Measurements from ENCODE around the gene STK33. TPM values are rescaled to one million over a fixed set of nuclear protein-coding genes. Genes with fewer than 3 reads are reported as not detected.

STK33 gene
- total RNA-seq, 4 donors from 2014 or later = 0.48 to 2.9 (median 0.56) TPM; not detected in 1

GRCh38 chr11:8527939-8528338, 66.1 kb downstream of the STK33 start:
- H3K27ac ChIP-seq = no peak overlapping the region
- H3K36me3 ChIP-seq = no peaks in the 10 kb centered on the region
- intact Hi-C loops (cut with DNase I) = no loop called here
- DNase-seq = no peak
- H3K9me3 ChIP-seq = no peaks in the 10 kb centered on the region
- 61 to 66% methylated on average over 3 of the region's 3 CpGs for WGBS, 2 donors
- no peaks in the 10 kb centered on the region for H3K27me3 ChIP-seq
- H3K4me3 ChIP-seq = no peak overlapping the region
- H3K4me1 ChIP-seq = no peaks in the 10 kb centered on the region
- TF ChIP-seq, protein P1, sequence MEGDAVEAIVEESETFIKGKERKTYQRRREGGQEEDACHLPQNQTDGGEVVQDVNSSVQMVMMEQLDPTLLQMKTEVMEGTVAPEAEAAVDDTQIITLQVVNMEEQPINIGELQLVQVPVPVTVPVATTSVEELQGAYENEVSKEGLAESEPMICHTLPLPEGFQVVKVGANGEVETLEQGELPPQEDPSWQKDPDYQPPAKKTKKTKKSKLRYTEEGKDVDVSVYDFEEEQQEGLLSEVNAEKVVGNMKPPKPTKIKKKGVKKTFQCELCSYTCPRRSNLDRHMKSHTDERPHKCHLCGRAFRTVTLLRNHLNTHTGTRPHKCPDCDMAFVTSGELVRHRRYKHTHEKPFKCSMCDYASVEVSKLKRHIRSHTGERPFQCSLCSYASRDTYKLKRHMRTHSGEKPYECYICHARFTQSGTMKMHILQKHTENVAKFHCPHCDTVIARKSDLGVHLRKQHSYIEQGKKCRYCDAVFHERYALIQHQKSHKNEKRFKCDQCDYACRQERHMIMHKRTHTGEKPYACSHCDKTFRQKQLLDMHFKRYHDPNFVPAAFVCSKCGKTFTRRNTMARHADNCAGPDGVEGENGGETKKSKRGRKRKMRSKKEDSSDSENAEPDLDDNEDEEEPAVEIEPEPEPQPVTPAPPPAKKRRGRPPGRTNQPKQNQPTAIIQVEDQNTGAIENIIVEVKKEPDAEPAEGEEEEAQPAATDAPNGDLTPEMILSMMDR (IDR thresholded peaks at IDR 0.05) = no peak
- no peak for TF ChIP-seq POLR2A (IDR thresholded peaks at IDR 0.05)

DNA sequence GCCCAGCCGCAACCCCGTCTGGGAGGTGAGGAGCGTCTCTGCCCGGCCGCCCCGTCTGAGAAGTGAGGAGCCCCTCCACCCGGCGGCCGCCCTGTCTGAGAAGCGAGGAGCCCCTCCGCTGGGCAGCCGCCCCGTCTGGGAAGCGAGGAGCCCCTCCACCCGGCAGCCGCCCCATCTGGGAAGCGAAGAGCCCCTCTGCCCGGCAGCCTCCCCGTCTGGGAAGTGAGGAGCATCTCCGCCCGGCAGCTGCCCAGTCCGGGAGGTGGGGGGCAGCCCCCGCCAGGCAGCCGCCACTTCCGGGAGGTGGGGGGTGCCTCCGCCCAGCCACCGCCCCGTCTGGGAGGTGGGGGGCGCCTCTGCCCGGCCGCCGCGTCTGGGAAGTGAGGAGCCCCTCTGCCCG, 70.6 kb downstream of the STK33 start:
- Histone ChIP-seq H3K27ac (no peak overlapping the region), H3K4me3 (no peak overlapping the region), H3K27me3 (no peaks in the 10 kb centered on the region), H3K4me1 (no peaks in the 10 kb centered on the region), H3K9me3 (no peaks in the 10 kb centered on the region), H3K36me3 (no peaks in the 10 kb centered on the region)
- no peak for DNase-seq
- TF ChIP-seq, protein P1 (IDR thresholded peaks at IDR 0.05) = no peak
- no peak for TF ChIP-seq POLR2A (IDR thresholded peaks at IDR 0.05)
- intact Hi-C loops (cut with DNase I) = no loop called here
- WGBS, 2 donors = 100% methylated on average over 2 of the region's 34 CpGs; no CpG with 5 or more reads in 1 of the 2 donors

DNA sequence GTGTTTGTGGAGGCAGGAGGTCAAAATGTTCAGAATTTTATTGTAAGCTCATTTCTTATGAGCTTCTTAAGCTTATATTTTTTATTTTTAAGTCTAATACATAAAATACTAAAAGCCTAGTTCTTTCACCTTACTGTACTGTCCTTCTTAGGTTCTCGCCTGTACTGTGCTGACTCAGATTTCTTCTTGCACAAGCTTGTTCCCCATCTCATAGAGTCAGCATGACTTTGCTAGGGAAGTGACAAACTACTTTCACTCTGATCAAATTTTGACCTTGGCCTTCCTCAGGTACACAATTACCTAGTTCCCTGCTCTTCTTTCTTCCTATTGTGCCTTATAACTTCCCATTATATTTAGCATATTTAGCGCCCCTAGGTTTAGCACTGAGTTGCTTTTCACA, 81.5 kb downstream of the STK33 start:
- Histone ChIP-seq H3K4me3 (no peak overlapping the region), H3K27me3 (no peaks in the 10 kb centered on the region), H3K36me3 (no peaks in the 10 kb centered on the region), H3K4me1 (no peaks in the 10 kb centered on the region), H3K9me3 (no peaks in the 10 kb centered on the region), H3K27ac (no peak overlapping the region)
- no peak for DNase-seq
- intact Hi-C loops (cut with DNase I) = no loop called here
- no peak for TF ChIP-seq POLR2A (IDR thresholded peaks at IDR 0.05)
- TF ChIP-seq, protein P1 (IDR thresholded peaks at IDR 0.05) = no peak
- 56 to 72% methylated on average over 2 of the region's 2 CpGs for WGBS, 2 donors

DNA sequence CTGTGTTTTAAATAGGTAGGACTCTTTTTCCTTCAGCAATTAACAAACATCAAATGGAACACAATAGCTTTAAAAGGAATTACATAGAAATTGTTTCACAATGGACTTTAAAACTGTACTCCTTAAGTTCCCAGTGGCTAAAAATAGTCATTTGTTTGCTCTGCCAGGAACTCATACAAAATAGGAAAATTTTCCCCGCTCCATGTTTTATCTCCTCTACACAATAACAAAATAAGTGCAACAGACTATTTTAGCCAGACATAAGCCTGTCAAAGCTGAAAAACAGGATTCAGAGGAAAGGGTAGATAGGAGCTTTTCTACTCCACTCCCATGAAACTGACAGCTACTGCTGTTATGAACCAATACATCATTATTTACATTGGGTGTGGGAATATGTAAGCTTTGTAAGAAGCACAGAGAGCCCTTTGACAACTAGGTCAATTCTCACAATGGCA, 90.1 kb downstream of the STK33 start:
- no peak for TF ChIP-seq POLR2A (IDR thresholded peaks at IDR 0.05)
- TF ChIP-seq, protein P1 (IDR thresholded peaks at IDR 0.05) = no peak
- H3K27ac ChIP-seq = peak overlapping the region in 3 of 4 donors; percentile 61 to 78 (median 75)
- H3K36me3 ChIP-seq = no peaks in the 10 kb centered on the region
- 15 to 27% methylated on average over 1 of the region's 1 CpG for WGBS, 2 donors
- DNase-seq = no peak
- no peak overlapping the region for H3K4me3 ChIP-seq
- H3K27me3 ChIP-seq = no peaks in the 10 kb centered on the region
- peaks cover 0 to 33% (median 0%) of the 10 kb centered on the region in 3 donors for H3K4me1 ChIP-seq
- H3K9me3 ChIP-seq = no peaks in the 10 kb centered on the region
- intact Hi-C loops (cut with DNase I) = no loop called here

- DNase-seq = no peak
- Histone ChIP-seq H3K4me3 (no peak overlapping the region), H3K4me1 (peaks cover 0 to 33% (median 0%) of the 10 kb centered on the region in 3 donors), H3K27me3 (no peaks in the 10 kb centered on the region), H3K36me3 (no peaks in the 10 kb centered on the region), H3K27ac (no peak overlapping the region), H3K9me3 (no peaks in the 10 kb centered on the region)
- no peak for TF ChIP-seq POLR2A (IDR thresholded peaks at IDR 0.05)
- TF ChIP-seq, protein P1 (IDR thresholded peaks at IDR 0.05) = no peak
- intact Hi-C loops (cut with DNase I) = no loop called here
- WGBS, 2 donors = 72 to 78% methylated on average over 2 of the region's 2 CpGs
These were observed 92.2 kb downstream of the STK33 start for GRCh38 chr11:8501836-8502235.

Data from esophagus squamous epithelium (tissue), 5 donors.